Hematopoietic multipotent progenitor cell treated with erythropoietin and hydrocortisone succinate and interleukin-3 and kit ligand, for 4 days (in vitro differentiated cells): ENCODE measurements around the gene C2.
"Not testable (repeated sequence)": the region's sequence is repeated elsewhere in the genome, so short reads cannot be mapped to it uniquely, and the experiment has no call there.

Source experiments
- DNase-seq: peaks from one replicate; pipeline ENCODE4 v3.0.0-alpha.2; 2015

C2 gene

GRCh38 chr6:31899882-31900722, 27.4 kb upstream of the C2 start:
- DNase-seq, result peak; percentile 34

- no peak for DNase-seq
Measured at GRCh38 chr6:31900917-31901414, 26.6 kb upstream of the C2 start.

- peak; percentile 86 for DNase-seq
Measured at GRCh38 chr6:31901415-31901952, 26.0 kb upstream of the C2 start.

DNA sequence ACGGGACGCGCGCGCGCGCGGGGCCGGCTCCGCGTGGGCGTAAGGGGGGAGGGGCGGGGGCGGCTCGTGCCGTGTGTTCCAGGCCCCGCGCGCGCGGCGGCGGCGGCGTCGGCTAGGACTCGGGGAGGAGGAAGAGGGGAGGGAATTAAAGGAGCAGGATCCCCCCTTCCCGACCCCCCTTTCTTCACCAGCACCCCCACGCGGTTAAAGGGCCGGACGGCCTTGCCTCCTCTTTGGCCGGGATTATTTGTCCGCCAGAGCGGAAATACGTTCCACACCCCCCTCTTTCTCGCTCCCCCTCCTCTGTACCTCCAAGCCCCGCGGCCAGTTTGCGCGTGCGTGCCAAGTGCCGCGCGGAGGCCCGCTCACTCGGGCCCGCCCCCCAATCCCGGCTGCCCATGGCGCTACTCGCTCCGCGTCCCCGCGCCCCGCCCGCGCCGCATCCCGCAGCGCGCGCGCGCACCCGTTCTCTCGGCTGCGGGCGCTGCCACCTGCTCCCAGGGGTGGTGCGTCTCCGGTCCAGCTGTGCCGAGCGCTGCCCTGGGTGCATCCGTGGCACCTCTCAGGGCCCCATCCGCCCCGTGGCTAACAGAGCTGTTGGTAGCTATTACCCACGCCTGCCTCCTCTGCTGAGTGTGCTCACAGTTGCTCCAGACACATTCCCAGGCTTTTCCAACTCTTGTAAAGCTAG, 25.4 kb upstream of the C2 start, which contains the start of gene ZBTB12:
ZBTB12 (minus strand) TSS at position 134 of the 691 bp plus-strand sequence. CDS start 781 bp downstream, outside the sequence.
- peak; percentile 96 for DNase-seq

DNA sequence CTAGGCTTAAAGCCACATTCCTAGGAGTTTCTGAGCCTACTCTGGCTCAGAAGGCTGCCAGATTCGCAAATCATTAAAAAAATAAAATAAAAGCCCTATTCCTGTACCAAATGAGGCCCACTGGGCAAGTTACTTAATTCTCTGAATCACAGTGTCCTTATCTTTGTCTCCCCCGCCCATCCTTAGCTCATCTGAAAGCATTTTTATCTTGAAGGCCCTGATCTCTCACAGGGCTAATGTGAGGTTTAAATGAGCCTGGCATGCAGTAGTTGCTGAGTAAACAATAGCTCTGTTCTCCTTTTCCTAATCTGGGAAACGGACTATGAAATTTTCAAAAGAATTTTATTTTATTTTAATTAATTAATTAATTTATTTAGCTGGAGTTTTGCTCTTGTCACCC, 23.6 kb upstream of the C2 start:
- DNase-seq, result peak; percentile 63

DNA sequence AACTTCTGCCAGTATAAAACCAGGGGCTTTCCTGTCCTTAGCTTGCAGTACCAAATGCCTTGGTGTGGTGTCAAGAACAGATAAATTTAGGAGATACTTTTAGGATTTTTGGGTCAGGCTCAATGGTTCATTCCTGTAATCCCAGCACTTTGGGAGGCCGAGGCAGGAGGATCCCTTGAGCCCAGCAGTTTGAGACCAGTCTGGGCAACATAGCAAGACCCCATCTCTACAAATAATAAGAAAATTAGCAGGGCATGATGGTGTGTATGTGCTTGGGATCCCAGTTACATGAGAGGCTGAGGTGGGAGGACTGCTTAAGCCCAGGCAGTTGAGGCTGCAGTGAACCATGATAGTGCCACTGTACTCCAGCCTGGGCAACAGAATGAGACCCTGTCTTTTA, 22.5 kb upstream of the C2 start:
- no peak for DNase-seq

GRCh38 chr6:31906122-31906521, 21.4 kb upstream of the C2 start:
- no peak for DNase-seq

- not testable (repeated sequence) for DNase-seq
Measured at GRCh38 chr6:31906727-31907126, 20.8 kb upstream of the C2 start.

- DNase-seq, result peak; percentile 82
Measured at GRCh38 chr6:31907158-31907813, 20.2 kb upstream of the C2 start.

GRCh38 chr6:31908255-31908654, 19.3 kb upstream of the C2 start:
- not testable (repeated sequence) for DNase-seq

- DNase-seq, result no peak
Measured at GRCh38 chr6:31908791-31909190, 18.7 kb upstream of the C2 start.

DNA sequence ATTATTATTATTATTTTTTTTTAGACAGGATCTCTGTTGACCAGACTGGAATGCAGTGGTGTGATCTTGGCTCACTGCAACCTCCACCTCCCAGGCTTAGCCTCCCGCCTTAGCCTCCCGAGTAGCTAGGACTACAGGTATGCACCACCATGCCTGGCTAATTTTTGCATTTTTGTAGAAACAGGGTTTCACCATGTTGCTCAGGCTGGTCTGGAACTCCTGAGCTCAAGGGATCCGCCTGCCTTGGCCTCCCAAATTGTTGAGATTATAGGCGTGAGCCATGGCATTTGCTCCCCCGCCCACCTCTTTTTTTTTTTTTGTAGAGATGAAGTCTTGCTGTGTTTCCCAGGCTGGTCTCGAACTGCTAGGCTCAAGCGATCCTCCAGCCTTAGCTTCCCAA, 18.2 kb upstream of the C2 start:
- DNase-seq, result not testable (repeated sequence)

- DNase-seq, result no peak
Measured at GRCh38 chr6:31911826-31912585, 15.5 kb upstream of the C2 start.

- no peak for DNase-seq
Measured at GRCh38 chr6:31915351-31915750, 12.2 kb upstream of the C2 start.

DNA sequence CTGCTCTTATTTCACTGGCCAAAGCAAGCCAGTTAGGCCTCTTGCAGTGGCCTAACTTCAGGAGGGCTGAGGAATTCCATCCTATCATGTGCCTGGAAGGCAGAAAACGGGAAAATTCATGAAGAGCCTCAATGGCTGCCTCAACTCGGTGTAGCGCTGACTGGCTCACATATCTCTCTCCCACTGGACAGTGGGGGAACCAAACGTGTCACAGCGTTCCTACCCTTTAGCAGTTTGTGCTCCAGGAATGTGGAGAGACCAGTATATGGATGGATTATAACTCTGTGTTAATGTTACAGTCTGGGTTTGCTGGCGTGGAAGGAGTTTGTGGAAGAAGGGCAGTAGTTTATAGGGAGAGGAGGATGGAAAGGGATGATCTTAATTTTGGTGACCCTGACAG, 11.8 kb upstream of the C2 start:
- DNase-seq, result no peak

GRCh38 chr6:31918069-31918720, 9.3 kb upstream of the C2 start:
- DNase-seq, result no peak

DNA sequence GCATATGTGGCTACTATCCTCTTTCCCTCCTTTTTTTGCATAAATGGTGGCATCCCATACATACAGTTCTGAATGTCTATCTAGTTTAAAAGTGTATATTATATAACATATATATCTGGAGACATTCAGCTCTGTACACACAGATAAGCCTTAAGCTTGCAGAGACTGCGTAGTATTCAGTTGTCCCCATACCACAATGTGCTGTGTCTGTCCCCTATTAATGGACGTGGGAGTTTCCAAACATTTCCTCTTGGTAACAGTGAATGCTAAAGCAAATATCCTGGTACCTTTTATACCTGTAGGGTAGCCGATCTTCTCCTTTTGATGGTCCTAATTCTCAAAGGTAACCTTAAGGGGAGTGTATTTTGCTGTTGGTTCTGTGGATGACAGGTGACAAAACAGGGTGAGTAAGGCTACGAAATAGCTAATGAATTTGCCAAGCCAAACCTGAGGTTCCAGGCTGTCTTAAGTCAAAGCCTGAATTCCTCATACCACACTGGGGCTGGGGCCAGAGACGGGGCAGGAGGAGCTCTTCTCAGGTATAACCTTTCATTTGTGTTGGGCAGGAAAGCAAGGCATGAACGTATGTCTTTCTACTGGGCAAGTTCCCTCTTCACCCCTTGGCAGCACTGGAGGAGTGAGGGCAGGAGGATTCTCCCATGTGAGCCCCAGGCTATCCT, 7.8 kb upstream of the C2 start:
- peak; percentile 30 for DNase-seq

- DNase-seq, result no peak
Measured at GRCh38 chr6:31920811-31921210, 6.7 kb upstream of the C2 start.

DNA sequence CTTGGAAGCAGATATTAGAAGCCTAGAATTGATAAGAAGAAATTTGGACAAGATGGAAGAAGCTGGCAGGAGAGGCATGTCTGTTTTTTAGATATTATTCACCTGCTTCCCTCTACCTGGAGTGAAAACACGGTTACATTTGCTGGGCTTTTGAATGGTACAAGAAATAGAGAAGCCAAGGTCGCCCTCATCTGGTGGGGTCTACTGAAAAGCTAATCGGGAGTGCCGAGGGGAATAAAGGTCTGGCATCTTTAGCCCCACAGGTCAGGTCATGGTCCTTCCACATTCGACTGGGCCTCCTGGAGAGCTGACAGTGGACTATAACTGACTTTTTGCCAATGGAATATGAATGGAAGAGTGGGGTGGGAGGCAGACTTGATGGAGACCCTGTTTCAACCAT, 4.6 kb upstream of the C2 start:
- peak; percentile 58 for DNase-seq

GRCh38 chr6:31927863-31928671, 550 bp downstream of the C2 start:
- DNase-seq, result no peak

DNA sequence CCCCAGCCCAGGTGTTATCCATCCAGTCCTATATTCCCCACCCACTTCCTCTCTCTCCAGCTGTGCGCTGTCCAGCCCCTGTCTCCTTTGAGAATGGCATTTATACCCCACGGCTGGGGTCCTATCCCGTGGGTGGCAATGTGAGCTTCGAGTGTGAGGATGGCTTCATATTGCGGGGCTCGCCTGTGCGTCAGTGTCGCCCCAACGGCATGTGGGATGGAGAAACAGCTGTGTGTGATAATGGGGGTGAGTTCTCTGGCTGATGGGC, 1.1 kb downstream of the C2 start:
- DNase-seq, result no peak
